MCF 10A (cell line): ENCODE data around the gene PEF1. TPM values are rescaled to one million over a fixed set of nuclear protein-coding genes. Genes with fewer than 3 reads are reported as not detected.

ENCODE experiments used
- BruUV-seq: library from RNA; stranded (reverse); fragments of 400-500 nt; replicated peaks from 2 replicates; lab custom pipeline; 2021; lab: Mats Ljungman, UMichigan
- CTCF ChIA-PET: fragments of 300-600 bp; sonication (Branson Sonifier 250); formaldehyde crosslinking; extraction: SDS; loops from one replicate; lab custom pipeline; 2021; ENCODE audit warnings: antibody characterized with exemption, inconsistent platforms; lab: Yijun Ruan, JAX
- POLR2A ChIA-PET: fragments of 300-600, 350-650 bp; sonication (Branson Sonifier 250); formaldehyde crosslinking; extraction: SDS; loops from one replicate; lab custom pipeline; 2020; ENCODE audit warnings: antibody characterized with exemption, inconsistent platforms; lab: Yijun Ruan, JAX
- DNase-seq: peaks from one replicate; pipeline ENCODE4 v3.0.0-alpha.2; 2018; ENCODE audit not compliant: unreplicated experiment
- H3K27ac Mint-ChIP-seq: one replicate; pipeline ENCODE4 v1.8.0; 2022; ENCODE audit warnings: mild to moderate bottlenecking, low read depth, mixed read lengths; ENCODE audit not compliant: unreplicated experiment
- H3K27me3 Mint-ChIP-seq: one replicate; pipeline ENCODE4 v1.8.0; 2022; ENCODE audit warnings: mixed read lengths; ENCODE audit not compliant: insufficient read depth, unreplicated experiment
- H3K36me3 Mint-ChIP-seq: one replicate; pipeline ENCODE4 v1.8.0; 2022; ENCODE audit warnings: mild to moderate bottlenecking, moderate library complexity, mixed read lengths; ENCODE audit not compliant: insufficient read depth, unreplicated experiment
- H3K4me1 Mint-ChIP-seq: one replicate; pipeline ENCODE4 v1.8.0; 2022; ENCODE audit warnings: mixed read lengths; ENCODE audit not compliant: insufficient read depth, unreplicated experiment
- H3K4me3 Mint-ChIP-seq: one replicate; pipeline ENCODE4 v1.8.0; 2022; ENCODE audit warnings: mild to moderate bottlenecking, moderate library complexity, mixed read lengths; ENCODE audit not compliant: unreplicated experiment
- H3K9me3 Mint-ChIP-seq: one replicate; pipeline ENCODE4 v1.8.0; 2022; ENCODE audit warnings: mixed read lengths; ENCODE audit not compliant: unreplicated experiment
- intact Hi-C: fragments of 100-400 bp; cut with micrococcal nuclease; formaldehyde crosslinking; loops from 2 replicates; pipeline ENCODE4 v1.14.1; 2022
- total RNA-seq: library from RNA; stranded (reverse); gene quantifications from 2 replicates; pipeline ENCODE4 v1.2.3, GENCODE V29; 2022
- TF ChIP-seq, protein P1 (sequence below): fragments of 200-600 bp; IDR thresholded peaks from one replicate; pipeline ENCODE4 v1.8.0; 2022; ENCODE audit warnings: antibody characterized with exemption, mild to moderate bottlenecking; ENCODE audit not compliant: unreplicated experiment

Gene PEF1
- total RNA-seq, 1 experiment from 2014 or later: 61.1 TPM

DNA sequence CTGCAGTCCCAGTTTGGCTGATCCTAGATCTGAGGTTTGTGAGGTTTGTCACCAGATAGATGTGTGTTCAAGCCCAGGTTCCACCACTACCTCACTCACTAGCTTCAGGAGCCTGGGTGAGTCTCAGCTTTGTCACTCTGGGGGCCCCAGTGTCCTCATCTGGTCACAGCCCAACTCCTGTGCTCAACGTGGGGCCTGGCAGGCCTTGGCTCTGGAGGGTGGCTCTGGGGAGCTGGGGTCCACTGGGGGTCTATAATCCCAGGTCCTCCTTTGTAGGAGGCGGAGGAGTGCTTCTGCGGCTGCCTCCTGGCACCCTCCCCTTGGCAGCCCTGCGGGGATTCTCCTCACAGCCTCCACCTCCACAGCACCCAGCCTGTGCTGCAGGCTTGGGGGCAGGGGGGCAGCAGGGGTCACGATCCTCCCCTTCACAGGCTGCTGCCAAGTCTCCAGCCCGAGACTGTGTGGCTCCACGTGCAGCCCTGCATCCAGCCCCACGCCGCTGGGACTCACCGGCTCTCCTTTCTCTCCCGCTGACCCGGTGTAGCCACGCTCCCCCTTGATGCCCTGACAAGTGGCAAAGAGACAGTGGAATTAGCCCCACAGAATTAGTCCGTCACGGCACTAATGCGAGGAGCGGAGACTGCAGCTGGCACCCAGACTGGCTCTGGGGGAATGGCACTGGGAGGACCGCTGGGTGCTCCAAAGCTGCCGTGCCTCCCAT lies 22.5 kb upstream of the PEF1 start:
- no peak overlapping the region for H3K4me3 Mint-ChIP-seq
- H3K9me3 Mint-ChIP-seq: no peaks in the 10 kb centered on the region
- no peak for DNase-seq
- TF ChIP-seq, protein P1, sequence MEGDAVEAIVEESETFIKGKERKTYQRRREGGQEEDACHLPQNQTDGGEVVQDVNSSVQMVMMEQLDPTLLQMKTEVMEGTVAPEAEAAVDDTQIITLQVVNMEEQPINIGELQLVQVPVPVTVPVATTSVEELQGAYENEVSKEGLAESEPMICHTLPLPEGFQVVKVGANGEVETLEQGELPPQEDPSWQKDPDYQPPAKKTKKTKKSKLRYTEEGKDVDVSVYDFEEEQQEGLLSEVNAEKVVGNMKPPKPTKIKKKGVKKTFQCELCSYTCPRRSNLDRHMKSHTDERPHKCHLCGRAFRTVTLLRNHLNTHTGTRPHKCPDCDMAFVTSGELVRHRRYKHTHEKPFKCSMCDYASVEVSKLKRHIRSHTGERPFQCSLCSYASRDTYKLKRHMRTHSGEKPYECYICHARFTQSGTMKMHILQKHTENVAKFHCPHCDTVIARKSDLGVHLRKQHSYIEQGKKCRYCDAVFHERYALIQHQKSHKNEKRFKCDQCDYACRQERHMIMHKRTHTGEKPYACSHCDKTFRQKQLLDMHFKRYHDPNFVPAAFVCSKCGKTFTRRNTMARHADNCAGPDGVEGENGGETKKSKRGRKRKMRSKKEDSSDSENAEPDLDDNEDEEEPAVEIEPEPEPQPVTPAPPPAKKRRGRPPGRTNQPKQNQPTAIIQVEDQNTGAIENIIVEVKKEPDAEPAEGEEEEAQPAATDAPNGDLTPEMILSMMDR: no peak
- peaks cover 23% of the 10 kb centered on the region for H3K36me3 Mint-ChIP-seq
- ChIA-PET POLR2A (interaction anchor here (0.7 to 5.2 kb wide), 18 partner anchors 11 to 297 kb away, joined by 3 to 44 read pairs (median 4); partner anchors contain the start of genes PEF1 and PTP4A2), CTCF (interaction anchor here (0.5 to 7.7 kb wide), 14 partner anchors 19 to 567 kb away, joined by 3 to 96 read pairs (median 4); no protein-coding TSS in a partner anchor)
- H3K27me3 Mint-ChIP-seq: no peaks in the 10 kb centered on the region
- intact Hi-C loops: loop anchor here (10.0 kb wide), 1 partner anchor 298 kb away; no protein-coding TSS in a partner anchor
- peaks cover 45% of the 10 kb centered on the region for H3K4me1 Mint-ChIP-seq
- no TSS peak for BruUV-seq
- H3K27ac Mint-ChIP-seq: peak overlapping the region; percentile 67

- intact Hi-C loops: loop anchor here (1.0 to 10.0 kb wide), 3 partner anchors 35 to 298 kb away; no protein-coding TSS in a partner anchor
- peak overlapping the region; percentile 44 for H3K4me3 Mint-ChIP-seq
- DNase-seq: peak; percentile 87
- H3K4me1 Mint-ChIP-seq: peaks cover 45% of the 10 kb centered on the region
- POLR2A ChIA-PET: interaction anchor here (0.6 to 5.2 kb wide), 23 partner anchors 10 to 298 kb away, joined by 3 to 44 read pairs (median 4); partner anchors contain the start of genes COL16A1, PEF1 and PTP4A2
- no TSS peak for BruUV-seq
- no peaks in the 10 kb centered on the region for H3K9me3 Mint-ChIP-seq
- CTCF ChIA-PET: interaction anchor here (0.5 to 7.7 kb wide), 17 partner anchors 16 to 395 kb away, joined by 3 to 96 read pairs (median 4); no protein-coding TSS in a partner anchor
- peak overlapping the region; percentile 67 for H3K27ac Mint-ChIP-seq
- no peaks in the 10 kb centered on the region for H3K27me3 Mint-ChIP-seq
- H3K36me3 Mint-ChIP-seq: peaks cover 29% of the 10 kb centered on the region
- TF ChIP-seq, protein P1: no peak
These were observed 21.7 kb upstream of the PEF1 start for GRCh38 chr1:31666263-31666963.

DNA sequence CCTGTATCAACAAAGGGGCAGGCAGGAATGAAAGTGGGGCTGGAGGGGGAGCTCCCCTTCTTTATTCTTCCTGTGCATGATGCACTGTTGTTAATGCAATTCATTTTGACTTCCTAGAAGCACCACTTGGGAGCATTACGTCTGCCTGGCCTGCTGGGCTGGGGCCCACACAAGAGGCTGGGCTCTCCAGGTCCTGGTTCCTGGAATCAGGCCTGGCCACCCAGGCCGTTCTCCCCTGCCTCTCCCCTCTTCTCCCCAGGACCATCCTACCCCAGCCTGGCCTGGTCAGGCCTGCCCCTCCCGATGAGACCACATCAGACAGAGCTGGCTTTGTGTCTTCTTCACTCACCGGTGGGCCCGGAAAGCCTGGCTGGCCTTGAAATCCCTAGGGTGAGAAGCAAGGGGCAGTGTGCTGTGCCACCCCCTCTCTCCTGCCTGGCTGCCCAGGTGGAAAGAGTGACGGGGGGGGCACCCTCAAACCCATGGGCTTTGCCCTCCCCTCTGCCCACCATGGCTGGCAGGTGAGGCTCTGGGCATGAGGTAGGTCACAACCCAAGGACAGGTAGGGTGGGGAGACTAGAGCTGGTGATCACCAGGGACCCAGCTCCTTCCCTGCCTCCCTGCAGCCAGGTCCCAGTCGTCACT lies 20.7 kb upstream of the PEF1 start:
- POLR2A ChIA-PET: interaction anchor here (0.6 to 5.2 kb wide), 16 partner anchors 9 to 269 kb away, joined by 3 to 44 read pairs (median 5); partner anchors contain the start of genes COL16A1 and PEF1
- CTCF ChIA-PET: interaction anchor here (0.5 to 7.7 kb wide), 20 partner anchors 14 to 396 kb away, joined by 3 to 96 read pairs (median 4); no protein-coding TSS in a partner anchor
- no peaks in the 10 kb centered on the region for H3K27me3 Mint-ChIP-seq
- peaks cover 19% of the 10 kb centered on the region for H3K36me3 Mint-ChIP-seq
- TF ChIP-seq, protein P1: no peak
- peak overlapping the region; percentile 44 for H3K4me3 Mint-ChIP-seq
- peak overlapping the region; percentile 67 for H3K27ac Mint-ChIP-seq
- no peak for DNase-seq
- H3K9me3 Mint-ChIP-seq: no peaks in the 10 kb centered on the region
- intact Hi-C loops: loop anchor here (10.0 kb wide), 1 partner anchor 299 kb away; no protein-coding TSS in a partner anchor
- peaks cover 38% of the 10 kb centered on the region for H3K4me1 Mint-ChIP-seq
- BruUV-seq: no TSS peak
